T-helper 1 cell treated with Interleukin-12 subunit alpha and Interleukin-12 subunit beta and Interleukin-4 antibody, amounts not matched to agents 30 ng/mL and 1 ng/mL, for 36 hours (primary cell): ENCODE measurements around the gene RBCK1. TPM values are rescaled to one million over a fixed set of nuclear protein-coding genes. Genes with fewer than 3 reads are reported as not detected.
"Not testable (repeated sequence)": the region's sequence is repeated elsewhere in the genome, so short reads cannot be mapped to it uniquely, and the experiment has no call there.

ENCODE experiments used
- intact Hi-C: fragments of 100-400 bp; cut with micrococcal nuclease; formaldehyde crosslinking; loops from one replicate; pipeline ENCODE4 v1.15.1; 2024
- total RNA-seq: library from RNA; stranded (reverse); gene quantifications from 2 replicates; pipeline ENCODE4 v1.2.3, GENCODE V29; 2022

RBCK1 gene
- total RNA-seq, 1 donor from 2014 or later, result 134 TPM

DNA sequence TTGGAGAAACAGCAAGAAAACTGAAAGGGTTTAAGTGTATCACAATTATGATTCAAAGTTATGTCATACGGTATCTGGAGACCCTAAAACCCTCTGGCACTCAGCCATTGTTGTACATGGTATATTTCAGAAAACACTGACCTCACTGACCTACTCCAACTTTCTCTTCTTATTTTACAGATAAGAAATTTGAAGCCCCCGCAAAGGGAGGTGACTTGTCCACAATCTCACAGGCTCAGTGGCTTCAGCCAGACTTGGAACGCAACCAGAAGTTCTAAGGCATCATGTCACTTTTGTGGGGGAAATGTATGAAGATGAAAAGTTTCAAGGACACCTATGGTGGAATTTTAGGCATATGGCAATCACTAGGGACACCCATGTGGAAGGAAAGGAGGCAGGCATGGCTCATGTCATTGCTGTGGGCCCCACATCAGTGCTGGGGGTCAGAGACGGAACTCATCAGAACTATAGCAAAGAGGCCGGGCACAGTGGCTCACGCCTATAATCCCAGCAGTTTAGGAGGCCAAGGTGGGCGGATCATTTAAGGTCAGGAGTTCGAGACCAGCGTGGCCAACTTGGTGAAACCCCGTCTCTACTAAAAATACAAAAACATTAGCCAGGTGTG, 32.7 kb upstream of the RBCK1 start:
- intact Hi-C loops, result no loop called here

DNA sequence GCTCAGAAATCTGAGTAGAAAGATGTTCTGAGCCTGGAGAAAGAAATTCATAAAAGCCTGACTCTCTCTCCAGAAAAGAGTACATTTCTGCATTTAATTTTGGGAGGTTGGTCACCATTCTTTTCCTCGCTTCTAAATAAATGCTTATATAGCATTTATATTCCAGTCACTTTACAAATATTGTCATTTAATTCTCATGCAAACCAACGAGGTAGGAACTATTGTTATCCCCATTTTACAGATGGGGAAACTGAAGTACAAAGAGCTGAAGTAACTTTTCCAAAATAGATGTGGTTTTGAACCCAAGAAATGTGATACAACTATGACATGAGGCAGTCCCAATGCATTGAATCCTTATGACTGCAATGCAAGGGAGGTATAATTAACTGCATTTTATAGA, 32.0 kb upstream of the RBCK1 start:
- intact Hi-C loops, result no loop called here

DNA sequence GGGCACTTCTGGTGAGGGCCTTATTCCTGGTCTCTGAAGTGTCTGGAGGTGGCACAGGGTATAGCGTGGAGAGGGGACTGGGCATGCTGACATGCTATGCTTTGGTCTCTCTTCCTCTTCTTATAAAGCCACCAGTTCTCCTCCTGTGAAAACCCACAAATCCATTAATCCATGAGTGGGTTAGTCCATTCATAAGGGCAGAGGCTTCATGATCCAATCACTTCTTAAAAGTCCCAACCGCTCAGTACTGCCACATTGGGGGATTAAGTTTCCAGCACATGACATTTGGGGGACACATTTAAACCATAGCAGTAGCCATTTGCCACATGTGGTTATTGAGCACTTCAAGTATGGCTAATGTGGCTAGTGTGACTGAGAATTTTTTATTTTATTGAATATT, 31.3 kb upstream of the RBCK1 start:
- intact Hi-C loops, result no loop called here

DNA sequence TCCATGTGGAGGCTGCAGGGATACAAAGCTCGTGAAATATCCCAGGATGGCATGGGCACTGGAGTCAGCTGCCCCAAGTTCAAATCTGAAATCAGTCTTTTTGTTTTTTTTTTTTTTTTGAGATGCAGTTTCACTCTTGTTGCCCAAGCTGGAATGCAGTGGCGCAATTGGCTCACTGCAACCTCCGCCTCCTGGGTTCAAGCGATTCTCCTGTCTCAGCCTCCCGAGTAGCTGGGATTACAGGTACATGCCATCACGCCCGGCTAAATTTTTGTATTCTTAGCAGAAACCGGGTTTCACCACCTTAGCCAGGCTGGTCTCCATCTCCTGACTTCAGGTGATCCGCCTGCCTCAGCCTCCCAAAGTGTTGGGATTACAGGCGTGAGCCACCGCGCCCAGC, 30.5 kb upstream of the RBCK1 start:
- intact Hi-C loops, result not testable (repeated sequence)

DNA sequence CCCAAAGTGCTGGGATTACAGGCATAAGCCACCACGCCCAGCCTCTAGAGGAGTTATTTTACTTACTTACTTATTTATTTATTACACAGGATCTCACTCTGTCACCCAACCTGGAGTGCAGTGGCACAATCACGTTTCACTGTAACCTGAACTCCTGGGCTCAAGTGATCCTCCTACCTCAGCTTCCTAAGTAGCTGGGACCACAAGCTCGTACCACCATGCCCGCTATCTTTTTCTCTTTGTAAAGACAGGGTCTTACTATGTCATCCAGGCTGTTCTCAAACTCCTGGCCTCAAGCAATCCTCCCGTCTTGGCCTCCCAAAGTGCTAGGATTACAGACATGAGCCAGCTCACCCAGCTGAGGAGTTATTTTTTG, 29.1 kb upstream of the RBCK1 start:
- intact Hi-C loops, result no loop called here

DNA sequence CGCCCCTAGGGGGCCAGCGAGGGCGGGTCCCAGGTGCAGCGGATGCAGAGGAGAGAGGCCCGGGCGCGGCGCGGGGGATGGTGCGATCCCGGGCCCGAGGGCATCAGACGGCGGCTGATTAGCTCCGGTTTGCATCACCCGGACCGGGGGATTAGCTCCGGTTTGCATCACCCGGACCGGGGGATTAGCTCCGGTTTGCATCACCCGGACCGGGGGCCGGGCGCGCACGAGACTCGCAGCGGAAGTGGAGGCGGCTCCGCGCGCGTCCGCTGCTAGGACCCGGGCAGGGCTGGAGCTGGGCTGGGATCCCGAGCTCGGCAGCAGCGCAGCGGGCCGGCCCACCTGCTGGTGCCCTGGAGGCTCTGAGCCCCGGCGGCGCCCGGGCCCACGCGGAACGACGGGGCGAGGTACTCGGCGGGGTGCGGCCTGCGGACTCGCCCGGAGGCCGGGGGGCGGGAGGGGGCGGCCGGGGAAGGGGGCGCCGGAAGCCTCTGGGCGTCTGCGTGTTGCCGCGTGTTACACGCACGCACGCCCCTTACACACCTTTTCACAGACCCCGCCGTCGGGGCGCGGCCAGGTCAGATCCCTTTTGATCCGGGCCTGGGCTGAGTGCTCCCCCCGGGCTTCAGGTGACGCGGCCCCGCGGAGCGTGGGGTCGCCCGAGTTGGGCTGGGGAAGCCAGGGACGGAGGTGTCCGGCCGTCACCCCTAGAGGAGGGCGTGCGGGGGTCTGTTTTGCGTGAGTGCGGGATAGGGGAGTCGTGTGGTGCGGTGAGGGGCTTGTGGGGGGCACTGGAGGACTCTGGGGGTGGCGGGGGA, 27.1 kb upstream of the RBCK1 start:
- intact Hi-C loops, result loop anchor here (1.0 kb wide), 2 partner anchors 27 to 57 kb away; partner anchors contain the start of gene RBCK1

DNA sequence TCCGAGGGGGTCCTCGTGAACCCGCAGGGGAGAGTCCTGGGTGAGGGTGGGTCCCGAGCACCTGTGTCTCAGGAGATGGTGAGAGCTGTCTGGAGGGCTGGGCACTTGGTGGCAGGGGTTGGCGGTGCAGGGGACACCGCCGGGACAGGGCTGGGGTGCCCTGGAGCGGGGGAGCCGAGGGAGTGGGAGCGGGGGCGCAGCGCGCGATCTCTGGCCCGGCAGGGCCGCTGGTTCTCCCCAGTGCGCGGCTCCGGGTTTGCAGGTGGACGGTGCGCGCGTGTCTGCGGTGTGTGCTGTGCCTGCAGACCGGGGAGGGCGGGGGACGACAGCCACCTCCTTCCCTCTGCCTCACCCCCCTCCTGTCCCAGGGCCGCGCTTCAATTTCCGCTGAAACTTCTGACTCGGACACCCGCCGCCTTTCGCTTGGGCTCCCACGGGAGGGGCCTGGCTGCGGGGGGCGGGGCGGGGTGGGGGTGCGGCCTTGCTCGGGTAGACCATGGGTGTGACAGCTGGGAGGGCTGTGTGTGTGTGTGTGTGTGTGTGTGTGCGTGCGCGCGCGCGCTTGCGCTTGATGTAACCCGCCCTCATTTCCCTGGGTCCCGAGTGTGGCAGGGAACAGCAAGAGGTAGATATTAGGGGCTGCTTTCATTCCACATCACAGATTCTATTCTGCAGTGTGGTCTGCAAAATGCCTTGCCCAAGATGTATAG, 26.4 kb upstream of the RBCK1 start:
- intact Hi-C loops, result loop anchor here (1.0 kb wide), 3 partner anchors 27 to 81 kb away; partner anchors contain the start of genes RBCK1 and TBC1D20

DNA sequence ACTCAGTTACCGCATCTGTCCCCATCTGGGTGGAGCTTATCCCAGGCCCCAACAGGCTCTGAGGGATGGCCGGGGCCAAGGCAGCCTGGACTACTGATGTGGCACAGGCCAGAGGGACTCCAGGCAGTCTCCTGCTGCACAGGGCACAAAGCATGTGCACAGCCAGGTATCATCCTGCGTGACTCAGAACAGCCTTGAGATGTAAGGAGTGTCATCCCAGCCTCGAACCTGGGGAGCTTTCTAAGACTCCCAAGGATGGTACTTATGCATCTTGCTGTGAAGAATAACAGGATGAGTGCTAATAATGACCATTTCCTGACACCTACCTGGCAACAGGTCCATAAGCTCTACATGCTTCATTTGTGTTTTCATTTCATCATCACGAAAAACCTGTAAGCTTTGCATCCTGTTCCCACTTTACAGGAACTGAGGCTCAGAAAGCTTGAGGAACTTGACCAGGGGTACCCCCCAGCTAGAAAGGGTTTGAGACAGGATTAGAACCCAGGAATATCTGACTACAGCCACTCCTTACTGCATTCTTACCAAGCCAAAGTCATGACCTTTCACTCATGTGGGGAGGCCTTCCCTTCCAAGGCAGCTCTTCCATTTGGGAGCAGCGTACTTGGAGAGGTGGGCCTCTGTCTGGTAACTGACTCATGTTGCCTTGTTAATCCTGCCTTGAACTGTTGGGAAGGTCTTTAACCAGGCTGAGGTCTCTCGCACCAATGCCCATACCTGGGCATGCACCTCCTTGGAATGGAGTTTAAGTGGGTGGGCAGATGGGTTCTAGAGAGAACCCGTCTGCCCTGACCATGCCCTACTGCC, 25.6 kb upstream of the RBCK1 start:
- intact Hi-C loops, result loop anchor here (1.0 kb wide), 2 partner anchors 28 to 80 kb away; partner anchors contain the start of gene TBC1D20

DNA sequence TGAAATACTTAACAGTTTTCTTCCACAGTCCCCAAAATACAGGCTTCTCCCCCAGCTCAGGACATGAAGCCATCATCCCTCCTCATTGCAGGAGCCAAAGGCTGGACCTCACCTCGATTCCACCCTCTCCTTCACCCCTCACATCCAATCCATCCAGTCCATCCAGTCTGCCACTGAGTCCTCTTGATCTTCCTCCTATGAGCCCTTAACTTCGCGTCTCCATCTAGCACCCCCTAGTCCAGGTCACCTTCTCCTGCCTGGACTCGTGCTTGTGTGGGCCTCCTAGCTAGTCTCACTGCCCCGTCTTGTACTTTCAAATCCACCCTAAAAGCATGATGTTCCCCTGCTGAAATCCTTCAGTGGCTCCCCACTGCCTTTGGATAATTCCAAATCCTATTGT, 24.2 kb upstream of the RBCK1 start:
- intact Hi-C loops, result no loop called here

DNA sequence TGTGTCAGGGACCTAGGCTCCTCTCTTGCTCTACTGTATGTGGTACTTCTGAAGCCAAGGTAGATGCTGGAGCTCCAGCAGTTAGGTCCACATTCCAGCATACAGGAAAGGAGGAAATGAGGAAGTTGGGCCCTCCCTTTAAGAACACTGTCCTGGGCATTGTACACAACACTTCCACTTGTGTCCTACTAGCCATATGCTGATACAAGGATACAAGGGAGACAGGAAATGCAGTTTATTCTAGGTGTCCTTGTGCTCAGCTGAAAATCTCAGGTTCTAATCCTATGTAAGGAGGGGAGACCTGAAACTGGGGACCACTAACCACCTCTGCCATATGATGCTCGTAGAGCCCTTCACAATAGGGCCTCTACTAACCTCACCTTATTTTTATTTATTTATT, 23.4 kb upstream of the RBCK1 start:
- intact Hi-C loops, result no loop called here

DNA sequence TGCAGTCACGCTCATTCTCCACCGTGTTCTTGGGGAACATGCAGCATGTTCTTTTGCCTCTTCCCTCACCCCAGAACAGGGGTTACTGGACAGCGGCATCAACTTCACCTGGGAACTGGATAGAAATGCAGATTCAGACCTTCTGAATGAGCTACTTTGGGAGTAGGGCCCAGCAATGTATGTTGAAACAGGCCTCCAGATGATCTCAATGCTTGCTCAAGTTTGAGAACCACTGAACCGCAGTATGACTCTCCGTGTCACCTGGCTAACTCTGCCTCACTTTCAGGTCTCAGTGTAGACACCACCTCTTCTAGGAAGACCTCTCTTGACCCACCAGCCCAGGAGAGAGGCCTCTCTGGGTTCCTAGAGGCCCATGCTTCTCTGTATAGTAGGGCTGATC, 22.7 kb upstream of the RBCK1 start:
- intact Hi-C loops, result no loop called here

DNA sequence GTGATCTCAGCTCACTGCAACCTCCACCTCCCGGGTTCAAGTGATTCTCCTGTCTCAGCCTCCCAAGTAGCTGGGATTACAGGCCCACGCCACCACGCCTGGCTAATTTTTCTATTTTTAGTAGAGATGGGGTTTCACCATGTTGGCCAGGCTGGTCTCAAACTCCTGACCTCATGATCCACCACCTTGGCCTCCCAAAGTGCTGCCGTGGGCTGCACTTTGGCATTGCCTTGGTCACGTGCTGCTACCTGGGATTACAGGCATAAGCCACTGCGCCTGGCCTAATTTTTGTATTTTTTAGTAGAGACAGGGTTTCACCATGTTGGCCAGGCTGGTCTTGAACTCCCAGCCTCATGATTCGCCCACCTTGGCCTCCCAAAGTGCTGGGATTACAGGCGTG, 21.5 kb upstream of the RBCK1 start:
- intact Hi-C loops, result not testable (repeated sequence)

DNA sequence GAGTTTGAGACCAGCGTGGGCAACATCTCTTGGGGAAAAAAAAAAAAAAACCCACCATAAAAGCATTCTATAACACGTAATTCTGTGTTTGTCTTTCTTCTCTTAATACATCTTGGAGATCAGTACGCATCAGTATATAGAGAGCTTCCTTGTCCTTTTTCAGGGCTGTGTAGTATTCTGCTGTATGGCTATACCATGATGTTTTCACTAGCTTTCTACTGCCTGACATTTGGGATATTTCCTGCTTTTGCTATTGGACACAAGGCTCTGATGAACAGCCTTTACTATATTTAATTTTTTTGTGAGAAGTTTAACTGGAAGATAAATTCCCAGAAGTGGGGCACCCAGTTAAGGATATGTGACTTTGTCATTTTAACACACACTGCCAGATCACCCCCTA, 20.6 kb upstream of the RBCK1 start:
- intact Hi-C loops, result no loop called here

DNA sequence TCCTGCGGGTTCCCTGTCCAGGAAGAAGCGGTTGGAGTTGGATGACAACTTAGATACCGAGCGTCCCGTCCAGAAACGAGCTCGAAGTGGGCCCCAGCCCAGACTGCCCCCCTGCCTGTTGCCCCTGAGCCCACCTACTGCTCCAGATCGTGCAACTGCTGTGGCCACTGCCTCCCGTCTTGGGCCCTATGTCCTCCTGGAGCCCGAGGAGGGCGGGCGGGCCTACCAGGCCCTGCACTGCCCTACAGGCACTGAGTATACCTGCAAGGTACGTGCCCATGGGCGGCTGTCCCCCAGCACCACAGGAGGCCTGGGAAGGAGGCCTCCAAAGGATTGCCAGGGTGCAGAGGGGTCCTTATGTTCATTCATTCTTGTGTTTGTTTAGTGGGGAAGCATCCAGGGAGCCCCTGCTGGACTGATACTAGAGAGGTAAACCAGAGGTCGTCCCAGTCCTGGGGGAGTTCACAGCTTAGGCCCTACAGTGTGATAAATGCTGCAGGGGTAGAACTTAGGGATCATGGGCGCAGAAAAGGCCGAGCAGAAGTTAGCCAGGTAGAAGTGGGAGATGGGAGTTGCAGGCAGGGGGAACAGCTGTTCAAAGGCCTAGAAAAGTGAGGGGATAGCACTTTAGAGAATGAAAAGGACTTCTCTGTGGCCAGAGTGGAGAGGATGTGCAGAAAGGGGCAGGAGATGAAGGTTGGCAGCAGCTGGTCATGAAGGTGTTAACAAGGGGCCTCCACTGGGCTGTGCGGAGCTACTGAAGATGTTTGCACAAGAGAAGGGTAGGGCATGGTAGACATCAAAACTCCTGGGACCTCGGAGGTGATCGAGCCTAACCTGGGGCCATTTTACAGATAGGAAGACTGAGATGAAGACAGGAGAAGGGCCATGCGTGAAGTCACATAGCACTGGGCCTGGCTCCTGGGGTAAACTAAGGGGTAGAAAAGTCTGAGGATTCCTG, 19.8 kb upstream of the RBCK1 start:
- intact Hi-C loops, result no loop called here

DNA sequence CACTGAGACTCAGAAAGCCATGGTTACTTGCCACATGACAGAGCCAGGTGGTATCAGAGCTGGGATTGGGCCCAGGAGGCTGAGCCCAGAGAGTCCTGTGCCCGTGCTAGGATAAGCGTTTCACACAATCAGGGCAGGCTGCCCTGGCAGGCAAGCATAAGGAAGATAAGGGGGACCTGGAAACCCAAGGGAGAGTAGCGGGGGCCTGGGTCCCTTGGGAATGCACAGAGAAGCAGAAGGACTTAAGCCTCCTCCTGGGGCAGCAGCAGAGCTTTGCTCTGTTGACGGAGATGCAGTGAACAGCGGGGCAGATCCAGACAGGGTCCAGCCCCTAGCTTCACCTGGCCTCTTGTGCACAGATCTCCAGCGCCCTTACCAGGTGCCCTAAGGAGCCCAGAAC, 18.9 kb upstream of the RBCK1 start:
- intact Hi-C loops, result no loop called here

DNA sequence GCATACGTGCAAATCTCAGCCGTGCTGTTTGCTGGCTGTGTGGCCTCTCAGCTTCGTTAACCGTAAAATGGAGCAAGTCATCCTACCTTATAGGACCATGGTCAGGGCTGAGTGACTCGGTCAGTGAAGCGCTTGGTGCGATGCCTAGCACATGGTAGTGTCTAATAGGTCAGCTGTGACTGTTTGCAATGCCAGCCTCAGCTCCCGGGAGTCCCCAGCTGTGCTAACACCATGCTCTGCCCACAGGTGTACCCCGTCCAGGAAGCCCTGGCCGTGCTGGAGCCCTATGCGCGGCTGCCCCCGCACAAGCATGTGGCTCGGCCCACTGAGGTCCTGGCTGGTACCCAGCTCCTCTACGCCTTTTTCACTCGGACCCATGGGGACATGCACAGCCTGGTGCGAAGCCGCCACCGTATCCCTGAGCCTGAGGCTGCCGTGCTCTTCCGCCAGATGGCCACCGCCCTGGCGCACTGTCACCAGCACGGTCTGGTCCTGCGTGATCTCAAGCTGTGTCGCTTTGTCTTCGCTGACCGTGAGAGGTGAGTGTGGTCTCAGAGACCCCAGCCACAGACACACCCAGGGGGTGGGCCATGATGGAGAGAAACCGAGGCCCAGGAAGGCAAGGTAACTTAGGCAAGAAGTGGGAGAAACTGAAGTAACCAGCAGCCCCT, 16.9 kb upstream of the RBCK1 start:
- intact Hi-C loops, result no loop called here

DNA sequence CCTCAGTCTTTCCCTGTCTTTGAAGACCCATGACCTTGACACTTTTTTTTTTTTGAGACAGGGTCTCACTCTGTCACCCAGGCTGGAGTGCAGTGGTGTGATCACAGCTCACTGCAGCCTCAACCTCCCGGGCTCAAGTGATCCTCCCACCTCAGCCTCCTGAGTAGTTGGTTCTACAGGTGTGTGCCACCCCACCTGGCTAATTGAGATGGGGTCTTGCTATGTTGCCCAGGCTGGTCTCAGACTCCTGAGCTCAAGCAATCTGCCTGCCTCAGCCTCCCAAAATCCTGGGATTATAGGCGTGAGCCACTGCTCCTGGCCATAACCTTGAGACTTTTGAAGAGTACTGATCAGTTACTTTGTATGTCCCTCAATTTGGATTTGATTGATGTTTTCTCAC, 14.8 kb upstream of the RBCK1 start:
- intact Hi-C loops, result not testable (repeated sequence)

DNA sequence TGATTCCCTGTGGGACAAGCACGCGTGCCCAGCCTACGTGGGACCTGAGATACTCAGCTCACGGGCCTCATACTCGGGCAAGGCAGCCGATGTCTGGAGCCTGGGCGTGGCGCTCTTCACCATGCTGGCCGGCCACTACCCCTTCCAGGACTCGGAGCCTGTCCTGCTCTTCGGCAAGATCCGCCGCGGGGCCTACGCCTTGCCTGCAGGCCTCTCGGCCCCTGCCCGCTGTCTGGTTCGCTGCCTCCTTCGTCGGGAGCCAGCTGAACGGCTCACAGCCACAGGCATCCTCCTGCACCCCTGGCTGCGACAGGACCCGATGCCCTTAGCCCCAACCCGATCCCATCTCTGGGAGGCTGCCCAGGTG, 11.9 kb upstream of the RBCK1 start:
- intact Hi-C loops, result no loop called here

DNA sequence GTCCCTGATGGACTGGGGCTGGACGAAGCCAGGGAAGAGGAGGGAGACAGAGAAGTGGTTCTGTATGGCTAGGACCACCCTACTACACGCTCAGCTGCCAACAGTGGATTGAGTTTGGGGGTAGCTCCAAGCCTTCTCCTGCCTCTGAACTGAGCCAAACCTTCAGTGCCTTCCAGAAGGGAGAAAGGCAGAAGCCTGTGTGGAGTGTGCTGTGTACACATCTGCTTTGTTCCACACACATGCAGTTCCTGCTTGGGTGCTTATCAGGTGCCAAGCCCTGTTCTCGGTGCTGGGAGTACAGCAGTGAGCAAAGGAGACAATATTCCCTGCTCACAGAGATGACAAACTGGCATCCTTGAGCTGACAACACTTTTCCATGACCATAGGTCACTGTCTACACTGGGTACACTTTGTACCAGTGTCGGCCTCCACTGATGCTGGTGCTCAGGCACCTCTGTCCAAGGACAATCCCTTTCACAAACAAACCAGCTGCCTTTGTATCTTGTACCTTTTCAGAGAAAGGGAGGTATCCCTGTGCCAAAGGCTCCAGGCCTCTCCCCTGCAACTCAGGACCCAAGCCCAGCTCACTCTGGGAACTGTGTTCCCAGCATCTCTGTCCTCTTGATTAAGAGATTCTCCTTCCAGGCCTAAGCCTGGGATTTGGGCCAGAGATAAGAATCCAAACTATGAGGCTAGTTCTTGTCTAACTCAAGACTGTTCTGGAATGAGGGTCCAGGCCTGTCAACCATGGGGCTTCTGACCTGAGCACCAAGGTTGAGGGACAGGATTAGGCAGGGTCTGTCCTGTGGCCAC, 11.3 kb upstream of the RBCK1 start:
- intact Hi-C loops, result no loop called here
